Heart left ventricle (tissue), 16 donors: ENCODE measurements around the gene NDUFAB1. TPM values are rescaled to one million over a fixed set of nuclear protein-coding genes. Genes with fewer than 3 reads are reported as not detected.

Experiments used
- ATAC-seq, 4 donors: fragments of 200-7000 bp; cut with Tn5 transposase; one replicate each; pipeline ENCODE4 v1.9.1; 2020 to 2022; ENCODE audit warnings: moderate library complexity in 4 of 4, mild to moderate bottlenecking in 3 of 4, moderate number of reproducible peaks in 1 of 4
- DNase-seq, 5 donors: peaks; one replicate each; pipeline ENCODE4 v3.0.0-alpha.2; 2020
- H3K27ac ChIP-seq, 12 donors: fragments of 200-600 bp; sonication (generic) in 4 of 12; one replicate each; pipeline versions ENCODE4 v1.5.0 to v1.8.0; 2016 to 2022; ENCODE audit warnings: mild to moderate bottlenecking in 2 of 12
- H3K27me3 ChIP-seq, 9 donors: fragments of 200-600 bp; sonication (generic) in 2 of 9; one replicate each; pipeline versions ENCODE4 v1.5.1 to v1.8.0; 2016 to 2022; ENCODE audit warnings: mild to moderate bottlenecking in 3 of 9
- H3K36me3 ChIP-seq, 9 donors: fragments of 200-600 bp; sonication (generic) in 2 of 9; one replicate each; pipeline versions ENCODE4 v1.5.0 to v1.8.0; 2018 to 2022; ENCODE audit warnings: mild to moderate bottlenecking in 2 of 9
- H3K4me1 ChIP-seq, 12 donors: fragments of 200-600 bp; sonication (generic) in 4 of 12; one replicate each; pipeline versions ENCODE4 v1.5.0 to v1.8.0; 2016 to 2022; ENCODE audit warnings: mild to moderate bottlenecking in 3 of 12
- H3K4me3 ChIP-seq, 12 donors: fragments of 200-600 bp; sonication (generic) in 4 of 12; one replicate each; pipeline versions ENCODE4 v1.5.0 to v1.8.0; 2017 to 2022; ENCODE audit warnings: mild to moderate bottlenecking in 9 of 12, moderate library complexity in 4 of 12
- H3K9me3 ChIP-seq, 12 donors: fragments of 200-600 bp; sonication (generic) in 4 of 12; one replicate each; pipeline versions ENCODE4 v1.5.0 to v1.8.0; 2016 to 2022; ENCODE audit warnings: mild to moderate bottlenecking in 1 of 12
- POLR2A ChIP-seq, 2 donors: fragments of 450-650 bp; IDR thresholded peaks; one replicate each; pipeline ENCODE4 v1.6.1; 2017; ENCODE audit warnings: antibody characterized with exemption in 2 of 2, mild to moderate bottlenecking in 2 of 2, moderate library complexity in 2 of 2
- WGBS, 4 donors: extraction: QIAGEN DNeasy Blood & Tissue Kit in 2 of 4; methylation state at CpG; one replicate each; pipeline versions ENCODE4 v1.1.5 to v1.1.7; 2013 to 2018; 5-methylcytosine and 5-hydroxymethylcytosine counted together
- intact Hi-C, 10 donors: fragments of 100-400 bp; cut with DNase I; formaldehyde crosslinking; loops; one replicate each; pipeline versions ENCODE4 v1.11.1 to v1.14.2; 2022
- polyA plus RNA-seq, 2 donors: library from polyadenylated mRNA; stranded (reverse); fragments of 200-250 nt; gene quantifications; one replicate each; pipeline ENCODE4 v1.2.3, GENCODE V29; 2013
- total RNA-seq, 9 donors: library from RNA; depleted of rRNA in 2 of 9; stranded (reverse); fragments of >200 nt in 2 of 9; fragmentation: NEBNext Ultra II Directional in 3 of 9; extraction: Animal tissue kit (Norgen Biotek cat#: 25700) in 3 of 9; gene quantifications; one replicate each; pipeline versions ENCODE4 v1.1.0 to v1.2.4, GENCODE V29; 2016 to 2023
- TF ChIP-seq, protein P1 (sequence below), 12 donors: fragments of 200-600 bp; sonication (generic) in 4 of 12; IDR thresholded peaks; one replicate each; pipeline versions ENCODE4 v1.5.0 to v1.8.0; 2018 to 2022; ENCODE audit warnings: antibody characterized with exemption in 12 of 12, mild to moderate bottlenecking in 5 of 12
- donor health status: ischemic (EF 13 %, LVEDD 7.1; RV severe dilation, severe dysfunction).
- donor health status: healthy with polysubstance abuse.
- donor health status: DM: no; HTN: yes; CAD: no.
- donor health status: DM: no; HTN: no; CAD: no.
- donor health status: ischemic (EF 25% LVEDD 6.9; RV normal size, moderate dysfunction).
- donor health status: ischemic (EF 25% LVEDD 5.7; RV mildly dilated, moderate dysfunction).
- donor health status: healthy.
- donor health status: DM: yes; HTN: yes; CAD: no.
- donor health status: ischemic (EF 35%, LVEDD 5.7; RV mildly dilated, moderate dysfunction).
- donor health status: nonischemic (EF 11% LVEDD 7.7; RV severe dilation, severe dysfunction).
- donor health status: DM: yes; HTN: yes; CAD: no.
- donor health status: PGD.
- donor health status: ischemic (EF 29% LVEDD 5.4; RV normal size, mild dysfunction).
- donor health status: nonischemic (EF 23%, LVEDD 6.1; RV moderate dilation, normal function).

NDUFAB1 gene
- total and polyA plus RNA-seq, 11 donors = 298 to 896 (median 435) TPM

DNA sequence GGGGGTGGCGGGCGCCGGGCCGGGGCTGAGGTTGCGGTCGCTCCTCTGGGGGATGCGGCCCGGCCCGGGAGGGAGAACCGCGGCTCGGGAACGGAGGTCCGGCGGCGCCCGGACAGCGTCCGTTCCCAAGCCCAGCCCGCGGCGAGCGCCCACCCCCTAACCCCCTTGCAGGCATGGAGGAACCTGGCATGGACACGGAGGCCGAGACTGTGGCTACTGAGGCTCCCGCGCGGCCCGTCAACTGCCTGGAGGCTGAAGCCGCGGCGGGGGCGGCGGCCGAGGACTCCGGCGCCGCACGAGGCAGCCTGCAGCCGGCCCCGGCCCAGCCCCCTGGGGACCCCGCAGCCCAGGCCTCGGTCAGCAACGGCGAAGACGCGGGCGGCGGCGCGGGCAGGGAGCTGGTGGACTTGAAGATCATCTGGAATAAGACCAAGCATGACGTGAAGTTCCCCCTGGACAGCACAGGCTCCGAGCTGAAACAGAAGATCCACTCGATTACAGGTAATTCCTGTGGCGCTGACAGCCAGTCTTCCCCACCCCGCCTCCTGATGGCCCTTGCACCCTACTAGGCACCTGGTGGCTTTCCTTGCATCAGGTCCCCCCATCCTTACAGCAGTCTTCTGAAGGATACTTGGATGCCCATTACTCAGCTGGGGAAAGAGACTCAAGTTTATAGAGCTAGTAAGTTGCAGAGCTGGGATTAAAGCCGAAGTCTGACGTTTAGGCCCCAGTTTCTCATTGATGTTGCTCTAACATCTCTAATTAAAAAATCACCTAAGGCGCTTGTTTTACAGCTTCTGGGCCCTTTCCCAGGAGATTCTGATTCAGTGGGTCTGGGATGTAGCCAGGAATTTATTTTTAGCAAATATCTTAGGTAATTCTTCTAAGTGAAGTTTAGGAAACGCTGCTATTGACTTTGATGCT lies 38.1 kb downstream of the NDUFAB1 start:
- DNase-seq (peak in 2 of 5 donors; percentile 43 to 55), ATAC-seq (peak in 2 of 4 donors; percentile 30 to 33)
- Histone ChIP-seq H3K4me3 (peak overlapping the region; percentile 72 to 99 (median 96)), H3K4me1 (peaks cover 9 to 38% (median 25%) of the 10 kb centered on the region in 12 donors), H3K27ac (peak overlapping the region; percentile 76 to 95 (median 90)), H3K27me3 (no peaks in the 10 kb centered on the region), H3K36me3 (peaks cover 0 to 45% (median 39%) of the 10 kb centered on the region in 9 donors), H3K9me3 (no peaks in the 10 kb centered on the region)
- no peak for TF ChIP-seq POLR2A (IDR thresholded peaks at IDR 0.05)
- TF ChIP-seq, protein P1, sequence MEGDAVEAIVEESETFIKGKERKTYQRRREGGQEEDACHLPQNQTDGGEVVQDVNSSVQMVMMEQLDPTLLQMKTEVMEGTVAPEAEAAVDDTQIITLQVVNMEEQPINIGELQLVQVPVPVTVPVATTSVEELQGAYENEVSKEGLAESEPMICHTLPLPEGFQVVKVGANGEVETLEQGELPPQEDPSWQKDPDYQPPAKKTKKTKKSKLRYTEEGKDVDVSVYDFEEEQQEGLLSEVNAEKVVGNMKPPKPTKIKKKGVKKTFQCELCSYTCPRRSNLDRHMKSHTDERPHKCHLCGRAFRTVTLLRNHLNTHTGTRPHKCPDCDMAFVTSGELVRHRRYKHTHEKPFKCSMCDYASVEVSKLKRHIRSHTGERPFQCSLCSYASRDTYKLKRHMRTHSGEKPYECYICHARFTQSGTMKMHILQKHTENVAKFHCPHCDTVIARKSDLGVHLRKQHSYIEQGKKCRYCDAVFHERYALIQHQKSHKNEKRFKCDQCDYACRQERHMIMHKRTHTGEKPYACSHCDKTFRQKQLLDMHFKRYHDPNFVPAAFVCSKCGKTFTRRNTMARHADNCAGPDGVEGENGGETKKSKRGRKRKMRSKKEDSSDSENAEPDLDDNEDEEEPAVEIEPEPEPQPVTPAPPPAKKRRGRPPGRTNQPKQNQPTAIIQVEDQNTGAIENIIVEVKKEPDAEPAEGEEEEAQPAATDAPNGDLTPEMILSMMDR (IDR thresholded peaks at IDR 0.05) = no peak
- intact Hi-C loops = loop anchor here (1.0 to 5.0 kb wide), 8 partner anchors 38 to 106 kb away; partner anchors contain the start of genes NDUFAB1 (in 9 of the 10), GGA2 (in 2 of the 10), COG7 (in 1 of the 10) and DCTN5 (in 1 of the 10)
- WGBS, 4 donors = 1 to 2% (median 2%) methylated on average over 26 to 60 of the region's 60 CpGs

DNA sequence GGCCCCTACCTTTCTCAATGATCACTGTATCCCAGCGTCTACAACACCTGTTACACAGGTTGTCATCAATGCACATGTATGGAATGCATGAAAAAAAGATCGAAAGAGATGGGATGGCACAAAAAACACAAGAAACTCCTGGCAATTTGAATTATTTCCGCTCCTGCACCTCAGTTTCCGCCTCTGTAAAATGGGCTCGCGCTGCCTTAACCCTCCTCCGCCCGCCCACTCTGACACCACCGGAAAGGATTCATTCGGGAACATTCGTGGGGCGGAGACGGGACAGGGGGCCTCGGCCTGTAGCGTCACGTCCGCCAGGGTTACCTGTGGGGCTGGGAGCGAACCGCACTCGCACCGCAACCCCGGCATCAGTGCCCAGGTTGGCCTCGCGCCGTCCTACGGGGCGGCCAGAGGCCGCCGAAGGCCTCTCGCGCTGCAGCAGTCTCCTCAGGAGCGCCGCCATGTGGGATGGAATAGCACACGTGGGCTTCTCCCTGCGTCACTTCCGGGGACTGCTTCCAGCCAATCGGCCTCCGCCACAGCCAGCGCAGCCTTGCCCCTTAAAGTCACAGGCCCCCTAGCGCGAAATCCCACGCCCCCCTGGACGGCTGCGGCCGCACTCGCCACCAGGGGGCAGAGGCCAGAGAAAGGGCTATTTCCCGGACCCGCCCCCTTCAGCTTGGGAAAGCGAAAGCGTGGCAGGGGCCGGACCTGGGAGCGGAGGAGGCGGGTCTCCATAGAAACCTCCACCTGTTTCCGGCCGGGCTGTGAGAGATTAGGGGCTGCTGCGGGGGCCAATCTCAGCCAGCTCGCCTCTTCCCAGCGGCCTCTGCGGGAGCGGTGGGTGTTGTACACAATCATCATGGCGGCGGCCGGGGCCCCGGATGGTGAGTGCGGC lies 39.0 kb downstream of the NDUFAB1 start, which contains the start of the genes EARS2 and UBFD1:
TSS of gene EARS2 (minus strand) at position 470 of the 898 bp plus-strand sequence. CDS start at position 463, 7 bp downstream.
TSS of gene UBFD1 (plus strand) at position 847 of the 898 bp plus-strand sequence. CDS start at position 863, 16 bp downstream.
- intact Hi-C loops = loop anchor here (1.0 to 5.0 kb wide), 8 partner anchors 39 to 105 kb away; partner anchors contain the start of genes NDUFAB1 (in 9 of the 10), GGA2 (in 2 of the 10), COG7 (in 1 of the 10) and DCTN5 (in 1 of the 10)
- Histone ChIP-seq H3K4me3 (peak within 1 kb of the TSS; percentile 72 to 99 (median 96)), H3K36me3 (peaks cover 0 to 45% (median 39%) of the 10 kb centered on the region in 9 donors), H3K27me3 (no peaks in the 10 kb centered on the region), H3K27ac (peak within 1 kb of the TSS; percentile 76 to 95 (median 90)), H3K9me3 (no peaks in the 10 kb centered on the region), H3K4me1 (peaks cover 9 to 38% (median 25%) of the 10 kb centered on the region in 12 donors)
- DNase-seq = peak; percentile 98 to 99 (median 99)
- peak; percentile 96 to 98 (median 98) for ATAC-seq
- WGBS, 4 donors = 1 to 3% (median 2%) methylated on average over 47 to 65 of the region's 65 CpGs
- TF ChIP-seq POLR2A (IDR thresholded peaks at IDR 0.05) = peak in 1 of 2 donors; percentile 62
- TF ChIP-seq, protein P1 (IDR thresholded peaks at IDR 0.05) = peak; percentile 91 to 100 (median 96)

DNA sequence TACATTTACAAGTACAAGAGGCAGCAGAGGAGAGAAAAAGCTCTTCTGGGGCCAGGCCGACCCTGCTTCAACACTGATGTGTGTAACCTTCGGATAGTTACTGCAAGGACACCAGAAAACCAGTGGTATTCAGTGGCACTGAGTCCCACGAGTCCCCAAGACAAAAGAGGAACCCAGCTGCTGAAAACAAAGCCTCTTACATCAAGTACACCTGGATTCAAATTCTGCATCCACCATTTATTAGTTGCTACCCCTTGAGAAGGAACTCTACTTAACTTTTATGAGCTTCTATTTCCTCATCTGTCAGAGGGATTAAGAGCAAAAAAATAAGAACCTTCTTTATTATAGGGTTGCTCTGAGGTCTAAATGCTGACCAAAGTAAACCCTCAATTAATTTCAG lies 41.6 kb downstream of the NDUFAB1 start:
- Histone ChIP-seq H3K4me1 (peaks cover 9 to 26% (median 18%) of the 10 kb centered on the region in 12 donors), H3K9me3 (no peaks in the 10 kb centered on the region), H3K27me3 (no peaks in the 10 kb centered on the region), H3K27ac (no peak overlapping the region), H3K4me3 (no peak overlapping the region), H3K36me3 (peaks cover 0 to 45% (median 39%) of the 10 kb centered on the region in 9 donors)
- 72 to 81% (median 78%) methylated on average over 3 of the region's 3 CpGs for WGBS, 4 donors
- DNase-seq (no peak), ATAC-seq (no peak)
- intact Hi-C loops = no loop called here
- no peak for TF ChIP-seq POLR2A (IDR thresholded peaks at IDR 0.05)
- TF ChIP-seq, protein P1 (IDR thresholded peaks at IDR 0.05) = no peak
